Pons (tissue), 1 donor: ENCODE data around the gene MUC5B.
"Not testable (repeated sequence)": the region's sequence is repeated elsewhere in the genome, so short reads cannot be mapped to it uniquely, and the experiment has no call there.

Source experiments
- DNase-seq: peaks from one replicate; pipeline ENCODE4 v3.0.0-alpha.2; 2016; ENCODE audit warnings: low spot score

The MUC5B gene

GRCh38 chr11:1233351-1234053 is 10.6 kb downstream of the MUC5B start:
- DNase-seq = no peak

GRCh38 chr11:1234054-1234720 is 11.3 kb downstream of the MUC5B start:
- no peak for DNase-seq

- DNase-seq = no peak
Observed at GRCh38 chr11:1234771-1235305, 12.0 kb downstream of the MUC5B start.

- no peak for DNase-seq
Observed at GRCh38 chr11:1235306-1235900, 12.5 kb downstream of the MUC5B start.

- no peak for DNase-seq
Observed at GRCh38 chr11:1235901-1236315, 13.0 kb downstream of the MUC5B start.

- DNase-seq = no peak
Observed at GRCh38 chr11:1236316-1237127, 13.7 kb downstream of the MUC5B start.

GRCh38 chr11:1237128-1237580 is 14.3 kb downstream of the MUC5B start:
- DNase-seq = no peak

- DNase-seq = no peak
Observed at GRCh38 chr11:1237851-1238250, 15.0 kb downstream of the MUC5B start.

- DNase-seq = no peak
Observed at GRCh38 chr11:1238767-1239595, 16.1 kb downstream of the MUC5B start.

- no peak for DNase-seq
Observed at GRCh38 chr11:1239596-1240205, 16.8 kb downstream of the MUC5B start.

- DNase-seq = no peak
Observed at GRCh38 chr11:1240771-1241170, 17.9 kb downstream of the MUC5B start.

- DNase-seq = no peak
Observed at GRCh38 chr11:1241706-1242105, 18.8 kb downstream of the MUC5B start.

- no peak for DNase-seq
Observed at GRCh38 chr11:1242289-1242688, 19.4 kb downstream of the MUC5B start.

- not testable (repeated sequence) for DNase-seq
Observed at GRCh38 chr11:1242751-1243150, 19.9 kb downstream of the MUC5B start.

GRCh38 chr11:1243521-1243920 is 20.7 kb downstream of the MUC5B start:
- DNase-seq = not testable (repeated sequence)

GRCh38 chr11:1244557-1244956 is 21.7 kb downstream of the MUC5B start:
- DNase-seq = not testable (repeated sequence)

- DNase-seq = not testable (repeated sequence)
Observed at GRCh38 chr11:1245717-1246116, 22.9 kb downstream of the MUC5B start.

GRCh38 chr11:1246301-1246700 is 23.4 kb downstream of the MUC5B start:
- not testable (repeated sequence) for DNase-seq

GRCh38 chr11:1247026-1247425 is 24.2 kb downstream of the MUC5B start:
- not testable (repeated sequence) for DNase-seq

- DNase-seq = not testable (repeated sequence)
Observed at GRCh38 chr11:1248951-1249350, 26.1 kb downstream of the MUC5B start.

- DNase-seq = not testable (repeated sequence)
Observed at GRCh38 chr11:1250411-1250810, 27.5 kb downstream of the MUC5B start.
